Measurements from ENCODE around the gene TFPI. TPM values are rescaled to one million over a fixed set of nuclear protein-coding genes. Genes with fewer than 3 reads are reported as not detected.

The TFPI gene
- total RNA-seq, 1 experiment from 2014 or later, result 29.1 TPM

DNA sequence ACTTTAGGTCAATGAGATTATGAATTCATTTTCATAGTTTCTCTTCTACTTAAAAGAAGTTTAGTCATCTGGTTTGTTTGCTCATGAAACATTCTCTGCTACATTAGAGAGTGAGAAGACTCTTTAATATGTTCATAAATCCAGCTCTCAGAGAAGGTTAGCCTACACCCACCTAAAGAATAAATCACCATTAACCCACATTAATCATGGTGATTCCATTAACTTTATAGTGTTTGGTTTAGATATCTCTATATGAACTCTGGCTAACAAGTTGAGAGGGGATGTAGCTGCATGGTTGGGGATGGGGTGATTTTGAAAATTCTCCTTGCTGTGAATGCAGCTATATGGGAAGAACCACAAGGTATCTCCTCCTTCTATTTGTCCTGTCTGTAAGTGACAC, 10.7 kb downstream of the TFPI start:
- ChIA-PET CTCF (interaction anchor here (3.0 to 4.1 kb wide), 2 partner anchors 37 to 44 kb away, joined by 15 to 25 read pairs; no protein-coding TSS in a partner anchor), POLR2A (interaction anchor here (1.6 kb wide), 1 partner anchor 749 kb away, joined by 4 read pairs; no protein-coding TSS in a partner anchor), RAD21 (ENCODE audit: low non-redundant PET in 1 of 2, low total read pairs in 2 of 2, uncharacterized antibody in 2 of 2, unreplicated experiment in 2 of 2) (no interaction called here)
- Histone ChIP-seq H2AFZ (ENCODE audit: low read depth, low read length, poor library complexity, severe bottlenecking) (no peak overlapping the region), H3K4me3 (replicated peaks in 1 of 2; ENCODE audit: low read depth in 1 of 2, low read length in 2 of 2) (peak overlapping the region in 1 of 2 experiments; percentile 18; a peak in 1 of 4 replicates), H4K20me1 (ENCODE audit: insufficient read depth) (no peaks in the 10 kb centered on the region), H3K27ac (ENCODE audit: low read depth, low read length) (peak overlapping the region; percentile 93), H3K4me1 (ENCODE audit: control insufficient read depth in 1 of 2, insufficient read depth in 2 of 2, low read length in 2 of 2) (peaks cover 67 to 93% of the 10 kb centered on the region in 2 experiments), H3K4me2 (ENCODE audit: low read length) (peak overlapping the region; percentile 77), H3K9me2 (ENCODE audit: insufficient read depth) (no peaks in the 10 kb centered on the region), H3K79me2 (ENCODE audit: insufficient read depth, low read length) (no peaks in the 10 kb centered on the region; the same call in 1 of the 2 replicates), H3K27me3 (ENCODE audit: insufficient read depth, low read length) (no peaks in the 10 kb centered on the region), H3K9me3 (ENCODE audit: control insufficient read depth in 1 of 2, insufficient read depth in 1 of 2, low read depth in 1 of 2, low read length in 2 of 2) (no peaks in the 10 kb centered on the region), H3K36me3 (ENCODE audit: control insufficient read depth in 1 of 2, insufficient read depth in 2 of 2, low read length in 2 of 2) (no peaks in the 10 kb centered on the region), H3K9ac (ENCODE audit: low read length) (peak overlapping the region; percentile 64)
- ATAC-seq (no peak), DNase-seq (ENCODE audit: low read depth, low spot score) (no peak)
- intact Hi-C loops (cut with micrococcal nuclease), result loop anchor here (5.0 kb wide), 1 partner anchor 754 kb away; no protein-coding TSS in a partner anchor
- BruUV-seq (replicated peaks), result no TSS peak
- TF ChIP-seq RAD21 (IDR thresholded peaks at IDR 0.05; ENCODE audit: low read depth), result no peak
- no peak for TF ChIP-seq FOSL1 (IDR thresholded peaks at IDR 0.05; ENCODE audit: low read depth)
- TF ChIP-seq CTCF (IDR thresholded peaks at IDR 0.05 in 2 of 3, conservative IDR thresholded peaks at IDR 0.05 in 1 of 3; ENCODE audit: borderline replicate concordance in 1 of 3, insufficient read depth in 1 of 3, low read depth in 2 of 3, low read length in 2 of 3), result no peak
- TF ChIP-seq, protein P1, sequence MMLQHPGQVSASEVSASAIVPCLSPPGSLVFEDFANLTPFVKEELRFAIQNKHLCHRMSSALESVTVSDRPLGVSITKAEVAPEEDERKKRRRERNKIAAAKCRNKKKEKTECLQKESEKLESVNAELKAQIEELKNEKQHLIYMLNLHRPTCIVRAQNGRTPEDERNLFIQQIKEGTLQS (IDR thresholded peaks at IDR 0.05), result no peak

DNA sequence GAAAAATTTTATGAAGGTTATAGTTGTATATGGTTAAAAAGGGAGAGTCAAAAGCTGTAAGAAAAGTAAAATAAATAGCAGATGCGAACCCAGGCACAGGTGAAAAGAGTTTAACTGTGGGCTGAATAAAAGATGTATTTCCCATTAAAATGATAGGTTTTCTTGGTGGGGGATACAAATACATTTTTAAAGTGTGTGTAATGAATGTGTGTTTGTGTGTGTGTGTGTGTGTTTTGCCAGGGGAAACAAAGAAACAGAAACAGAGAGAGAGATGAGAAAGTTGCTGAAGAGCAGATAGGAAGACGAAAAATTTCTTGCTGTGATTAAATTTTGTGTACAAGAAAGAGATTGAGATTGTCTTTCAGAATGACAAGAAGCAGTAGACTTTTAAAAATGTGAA, 12.1 kb downstream of the TFPI start:
- Histone ChIP-seq H3K9me2 (ENCODE audit: insufficient read depth) (no peaks in the 10 kb centered on the region), H3K27me3 (ENCODE audit: insufficient read depth, low read length) (no peaks in the 10 kb centered on the region), H3K4me3 (replicated peaks in 1 of 2; ENCODE audit: low read depth in 1 of 2, low read length in 2 of 2) (peak overlapping the region; percentile 17 to 36), H3K9ac (ENCODE audit: low read length) (peak overlapping the region; percentile 62), H3K4me2 (ENCODE audit: low read length) (peak overlapping the region; percentile 77), H3K79me2 (ENCODE audit: insufficient read depth, low read length) (no peaks in the 10 kb centered on the region; the same call in 1 of the 2 replicates), H3K36me3 (ENCODE audit: control insufficient read depth in 1 of 2, insufficient read depth in 2 of 2, low read length in 2 of 2) (no peaks in the 10 kb centered on the region), H2AFZ (ENCODE audit: low read depth, low read length, poor library complexity, severe bottlenecking) (peak overlapping the region; percentile 52), H4K20me1 (ENCODE audit: insufficient read depth) (no peaks in the 10 kb centered on the region), H3K4me1 (ENCODE audit: control insufficient read depth in 1 of 2, insufficient read depth in 2 of 2, low read length in 2 of 2) (peaks cover 58 to 79% of the 10 kb centered on the region in 2 experiments), H3K27ac (ENCODE audit: low read depth, low read length) (peak overlapping the region; percentile 93), H3K9me3 (ENCODE audit: control insufficient read depth in 1 of 2, insufficient read depth in 1 of 2, low read depth in 1 of 2, low read length in 2 of 2) (no peaks in the 10 kb centered on the region)
- no peak for TF ChIP-seq FOSL1 (IDR thresholded peaks at IDR 0.05; ENCODE audit: low read depth)
- peak; percentile 12; the same call in 1 of the 2 replicates for TF ChIP-seq MAX (IDR thresholded peaks at IDR 0.05)
- TF ChIP-seq, protein P2, sequence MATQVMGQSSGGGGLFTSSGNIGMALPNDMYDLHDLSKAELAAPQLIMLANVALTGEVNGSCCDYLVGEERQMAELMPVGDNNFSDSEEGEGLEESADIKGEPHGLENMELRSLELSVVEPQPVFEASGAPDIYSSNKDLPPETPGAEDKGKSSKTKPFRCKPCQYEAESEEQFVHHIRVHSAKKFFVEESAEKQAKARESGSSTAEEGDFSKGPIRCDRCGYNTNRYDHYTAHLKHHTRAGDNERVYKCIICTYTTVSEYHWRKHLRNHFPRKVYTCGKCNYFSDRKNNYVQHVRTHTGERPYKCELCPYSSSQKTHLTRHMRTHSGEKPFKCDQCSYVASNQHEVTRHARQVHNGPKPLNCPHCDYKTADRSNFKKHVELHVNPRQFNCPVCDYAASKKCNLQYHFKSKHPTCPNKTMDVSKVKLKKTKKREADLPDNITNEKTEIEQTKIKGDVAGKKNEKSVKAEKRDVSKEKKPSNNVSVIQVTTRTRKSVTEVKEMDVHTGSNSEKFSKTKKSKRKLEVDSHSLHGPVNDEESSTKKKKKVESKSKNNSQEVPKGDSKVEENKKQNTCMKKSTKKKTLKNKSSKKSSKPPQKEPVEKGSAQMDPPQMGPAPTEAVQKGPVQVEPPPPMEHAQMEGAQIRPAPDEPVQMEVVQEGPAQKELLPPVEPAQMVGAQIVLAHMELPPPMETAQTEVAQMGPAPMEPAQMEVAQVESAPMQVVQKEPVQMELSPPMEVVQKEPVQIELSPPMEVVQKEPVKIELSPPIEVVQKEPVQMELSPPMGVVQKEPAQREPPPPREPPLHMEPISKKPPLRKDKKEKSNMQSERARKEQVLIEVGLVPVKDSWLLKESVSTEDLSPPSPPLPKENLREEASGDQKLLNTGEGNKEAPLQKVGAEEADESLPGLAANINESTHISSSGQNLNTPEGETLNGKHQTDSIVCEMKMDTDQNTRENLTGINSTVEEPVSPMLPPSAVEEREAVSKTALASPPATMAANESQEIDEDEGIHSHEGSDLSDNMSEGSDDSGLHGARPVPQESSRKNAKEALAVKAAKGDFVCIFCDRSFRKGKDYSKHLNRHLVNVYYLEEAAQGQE (IDR thresholded peaks at IDR 0.05; ENCODE audit: low read depth), result no peak
- no peak for TF ChIP-seq ZFX (IDR thresholded peaks at IDR 0.05)
- no peak for TF ChIP-seq RAD21 (IDR thresholded peaks at IDR 0.05; ENCODE audit: low read depth)
- no peak for TF ChIP-seq POLR2AphosphoS5 (IDR thresholded peaks at IDR 0.05; ENCODE audit: low read depth, low read length)
- TF ChIP-seq EZH2phosphoT487 (IDR thresholded peaks at IDR 0.05; ENCODE audit: borderline replicate concordance), result no peak
- ChIA-PET CTCF (no interaction called here), RAD21 (ENCODE audit: low non-redundant PET in 1 of 2, low total read pairs in 2 of 2, uncharacterized antibody in 2 of 2, unreplicated experiment in 2 of 2) (interaction anchor here in 1 of 2 experiments (0.7 kb wide), 1 partner anchor 16 kb away, joined by 3 read pairs; no protein-coding TSS in a partner anchor), POLR2A (no interaction called here)
- no TSS peak for BruUV-seq (replicated peaks)
- ATAC-seq (no peak), DNase-seq (ENCODE audit: low read depth, low spot score) (no peak)
- intact Hi-C loops (cut with micrococcal nuclease), result loop anchor here (5.0 kb wide), 1 partner anchor 755 kb away; no protein-coding TSS in a partner anchor

All from HCT116 (cell line).